MM.1S (cell line): ENCODE measurements around the gene GBF1.

Experiments used
- DNase-seq: peaks from one replicate; pipeline ENCODE4 v3.0.0-alpha.2; 2015
- H2AFZ ChIP-seq: fragments of 300-600 bp; sonication (generic); 2 replicates; pipeline ENCODE4 v1.6.0; 2016; ENCODE audit warnings: antibody characterized with exemption, low read length
- H3F3A ChIP-seq: fragments of 300-600 bp; sonication (generic); 2 replicates; pipeline ENCODE4 v1.6.1; 2016; ENCODE audit warnings: mild to moderate bottlenecking, antibody characterized with exemption, low read length, moderate library complexity, mixed read lengths; ENCODE audit not compliant: insufficient read depth
- H3K27ac ChIP-seq: fragments of 300-600 bp; sonication (generic); 2 replicates; pipeline ENCODE4 v1.5.1; 2016; ENCODE audit warnings: mild to moderate bottlenecking, low read length
- H3K27me3 ChIP-seq: fragments of 300-600 bp; sonication (generic); replicated peaks from 2 replicates; pipeline ENCODE4 v1.6.0; 2016; ENCODE audit warnings: low read length; ENCODE audit not compliant: insufficient read depth
- H3K36me3 ChIP-seq: fragments of 300-600 bp; sonication (generic); replicated peaks from 2 replicates; pipeline ENCODE4 v1.6.1; 2016; ENCODE audit warnings: mild to moderate bottlenecking, low read length, mixed read lengths; ENCODE audit not compliant: insufficient read depth
- H3K4me1 ChIP-seq: fragments of 300-600 bp; sonication (generic); 2 replicates; pipeline ENCODE4 v1.6.1; 2016; ENCODE audit warnings: low read length, mixed read lengths
- H3K4me2 ChIP-seq: fragments of 300-600 bp; sonication (generic); 2 replicates; pipeline ENCODE4 v1.6.0; 2016; ENCODE audit warnings: low read depth, low read length
- H3K4me3 ChIP-seq: fragments of 300-600 bp; sonication (generic); 2 replicates; pipeline ENCODE4 v1.5.1; 2016; ENCODE audit warnings: low read length, mixed read lengths
- H3K79me2 ChIP-seq: fragments of 300-600 bp; sonication (generic); 2 replicates; pipeline ENCODE4 v1.6.1; 2016; ENCODE audit warnings: mixed run types, low read length, mixed read lengths
- H3K9ac ChIP-seq: fragments of 300-600 bp; sonication (generic); 2 replicates; pipeline ENCODE4 v1.6.1; 2016; ENCODE audit warnings: low read length, mixed read lengths
- H3K9me2 ChIP-seq: fragments of 300-600 bp; sonication (generic); replicated peaks from 2 replicates; pipeline ENCODE4 v1.6.1; 2016; ENCODE audit warnings: mild to moderate bottlenecking, low read length, mixed read lengths; ENCODE audit not compliant: insufficient read depth
- H3K9me3 ChIP-seq: fragments of 300-600 bp; sonication (generic); replicated peaks from 2 replicates; pipeline ENCODE4 v1.6.1; 2016; ENCODE audit warnings: mild to moderate bottlenecking, low read length, mixed read lengths; ENCODE audit not compliant: insufficient read depth
- H4K20me1 ChIP-seq: fragments of 300-600 bp; sonication (generic); 2 replicates; pipeline ENCODE4 v1.6.1; 2016; ENCODE audit warnings: mild to moderate bottlenecking, low read length, moderate library complexity, mixed read lengths; ENCODE audit not compliant: insufficient read depth
- EZH2 ChIP-seq: fragments of 300-600 bp; sonication (generic); optimal IDR thresholded peaks from 2 replicates; pipeline ENCODE3; 2017; ENCODE audit warnings: low read depth, mild to moderate bottlenecking, antibody characterized with exemption, low read length, mixed read lengths
- EZH2phosphoT487 ChIP-seq: fragments of 300-600 bp; sonication (generic); IDR thresholded peaks from 2 replicates; pipeline ENCODE4 v1.6.1; 2018; ENCODE audit warnings: antibody characterized with exemption, low read length
- TF ChIP-seq, protein P1 (sequence below): fragments of 300-600 bp; sonication (generic); IDR thresholded peaks from 2 replicates; pipeline ENCODE4 v1.5.1; 2016; ENCODE audit warnings: antibody characterized with exemption, low read length, mixed read lengths

The GBF1 gene

DNA sequence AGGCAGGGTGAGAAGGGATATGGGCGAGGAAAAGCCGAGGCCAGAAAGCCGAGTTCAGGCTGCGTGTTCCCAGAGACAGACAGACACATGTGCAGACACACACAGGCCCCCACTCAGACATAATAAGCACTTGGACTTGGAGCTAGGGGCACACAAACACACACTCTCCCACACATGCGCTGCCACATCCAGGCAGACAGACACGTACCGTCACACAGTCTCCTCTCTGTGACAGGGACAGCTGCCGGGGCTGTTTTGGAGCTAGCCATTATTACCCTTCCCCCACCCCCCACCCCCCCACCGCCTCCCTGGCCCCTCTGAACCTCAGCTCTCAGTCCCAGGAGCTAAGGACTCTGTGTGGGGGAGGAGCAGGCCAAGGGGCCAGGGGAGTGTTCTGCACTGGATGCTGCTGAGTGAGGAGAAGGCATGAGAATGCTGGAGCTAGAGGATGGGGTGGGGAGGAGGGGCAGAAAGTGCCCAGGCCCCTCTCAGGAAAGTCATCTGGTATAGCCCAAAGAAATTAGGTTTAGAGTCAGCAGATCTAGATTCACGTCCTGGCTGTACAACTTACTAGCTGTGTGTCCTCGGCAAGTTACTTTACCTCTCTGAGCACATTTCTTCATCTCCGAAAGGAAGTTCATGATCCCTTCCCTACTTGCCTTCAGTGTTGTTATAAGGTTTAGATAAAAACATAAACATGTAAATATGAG lies 10.3 kb upstream of the GBF1 start:
- H3K4me1 ChIP-seq, result no peaks in the 10 kb centered on the region
- H3F3A ChIP-seq, result no peaks in the 10 kb centered on the region
- no peaks in the 10 kb centered on the region for H3K79me2 ChIP-seq
- no peak overlapping the region for H3K27ac ChIP-seq
- H3K9me3 ChIP-seq, result no peaks in the 10 kb centered on the region
- TF ChIP-seq EZH2phosphoT487, result no peak
- TF ChIP-seq EZH2, result no peak
- TF ChIP-seq, protein P1, sequence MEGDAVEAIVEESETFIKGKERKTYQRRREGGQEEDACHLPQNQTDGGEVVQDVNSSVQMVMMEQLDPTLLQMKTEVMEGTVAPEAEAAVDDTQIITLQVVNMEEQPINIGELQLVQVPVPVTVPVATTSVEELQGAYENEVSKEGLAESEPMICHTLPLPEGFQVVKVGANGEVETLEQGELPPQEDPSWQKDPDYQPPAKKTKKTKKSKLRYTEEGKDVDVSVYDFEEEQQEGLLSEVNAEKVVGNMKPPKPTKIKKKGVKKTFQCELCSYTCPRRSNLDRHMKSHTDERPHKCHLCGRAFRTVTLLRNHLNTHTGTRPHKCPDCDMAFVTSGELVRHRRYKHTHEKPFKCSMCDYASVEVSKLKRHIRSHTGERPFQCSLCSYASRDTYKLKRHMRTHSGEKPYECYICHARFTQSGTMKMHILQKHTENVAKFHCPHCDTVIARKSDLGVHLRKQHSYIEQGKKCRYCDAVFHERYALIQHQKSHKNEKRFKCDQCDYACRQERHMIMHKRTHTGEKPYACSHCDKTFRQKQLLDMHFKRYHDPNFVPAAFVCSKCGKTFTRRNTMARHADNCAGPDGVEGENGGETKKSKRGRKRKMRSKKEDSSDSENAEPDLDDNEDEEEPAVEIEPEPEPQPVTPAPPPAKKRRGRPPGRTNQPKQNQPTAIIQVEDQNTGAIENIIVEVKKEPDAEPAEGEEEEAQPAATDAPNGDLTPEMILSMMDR, result no peak
- no peaks in the 10 kb centered on the region for H3K9me2 ChIP-seq
- H3K27me3 ChIP-seq, result peaks cover 14% of the 10 kb centered on the region
- no peaks in the 10 kb centered on the region for H3K36me3 ChIP-seq
- no peak for DNase-seq
- H3K4me2 ChIP-seq, result no peak overlapping the region
- no peaks in the 10 kb centered on the region for H4K20me1 ChIP-seq
- no peak overlapping the region for H2AFZ ChIP-seq
- no peak overlapping the region for H3K9ac ChIP-seq
- H3K4me3 ChIP-seq, result no peak overlapping the region

DNA sequence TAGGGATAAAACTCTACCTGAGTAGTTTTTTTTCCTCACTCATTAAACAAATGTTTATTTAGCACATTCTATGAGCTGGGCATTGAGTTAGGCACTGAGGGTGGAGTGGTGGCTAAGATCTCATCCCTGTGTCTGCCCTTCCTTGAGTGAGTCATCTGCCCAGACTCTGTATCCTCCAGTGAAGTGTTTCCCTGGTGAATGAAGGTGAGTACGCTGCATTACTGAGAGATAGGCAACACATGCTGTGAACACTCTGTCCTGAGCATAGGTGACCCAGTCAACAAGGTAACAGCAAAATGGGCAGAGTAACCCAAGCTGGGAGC lies 9.8 kb upstream of the GBF1 start:
- H3F3A ChIP-seq, result no peaks in the 10 kb centered on the region

DNA sequence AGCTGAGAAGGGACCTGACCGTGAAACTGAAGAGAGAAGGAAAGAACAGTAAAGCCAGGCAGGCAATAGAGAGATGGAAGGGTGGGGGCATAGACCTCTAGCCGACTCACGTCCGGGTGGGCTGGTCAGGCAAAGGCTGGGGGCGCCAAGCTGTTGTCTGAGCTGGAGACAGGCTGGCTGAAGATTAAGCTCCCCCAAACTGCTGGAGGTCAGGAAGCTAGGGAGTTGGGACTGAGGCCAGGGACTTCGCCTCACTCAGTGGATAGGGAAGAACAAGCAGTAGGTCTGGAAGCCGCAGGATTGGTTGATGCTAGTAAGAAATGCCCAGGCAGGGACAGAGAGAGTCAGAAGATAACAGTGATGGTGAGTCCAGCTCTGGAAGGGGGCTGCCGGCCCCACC lies 9.3 kb upstream of the GBF1 start:
- no peak overlapping the region for H3K27ac ChIP-seq
- no peaks in the 10 kb centered on the region for H3K4me1 ChIP-seq
- no peak overlapping the region for H2AFZ ChIP-seq
- no peaks in the 10 kb centered on the region for H3K9me2 ChIP-seq
- no peak for TF ChIP-seq EZH2
- no peak for TF ChIP-seq EZH2phosphoT487
- TF ChIP-seq, protein P1, result no peak
- H3K27me3 ChIP-seq, result peaks cover 21% of the 10 kb centered on the region
- H3F3A ChIP-seq, result no peaks in the 10 kb centered on the region
- H4K20me1 ChIP-seq, result no peaks in the 10 kb centered on the region
- H3K9me3 ChIP-seq, result no peaks in the 10 kb centered on the region
- no peaks in the 10 kb centered on the region for H3K79me2 ChIP-seq
- no peak overlapping the region for H3K4me3 ChIP-seq
- H3K4me2 ChIP-seq, result no peak overlapping the region
- H3K36me3 ChIP-seq, result no peaks in the 10 kb centered on the region
- H3K9ac ChIP-seq, result no peak overlapping the region
- no peak for DNase-seq

More for the DNA sequence above, 9.8 kb upstream of the GBF1 start:
- no peaks in the 10 kb centered on the region for H3K9me3 ChIP-seq
- no peak overlapping the region for H3K27ac ChIP-seq
- TF ChIP-seq, protein P1, result no peak
- TF ChIP-seq EZH2phosphoT487 (no peak), EZH2 (no peak)
- no peaks in the 10 kb centered on the region for H3K79me2 ChIP-seq
- no peak overlapping the region for H3K9ac ChIP-seq
- H4K20me1 ChIP-seq, result no peaks in the 10 kb centered on the region
- H3K9me2 ChIP-seq, result no peaks in the 10 kb centered on the region
- no peak overlapping the region for H2AFZ ChIP-seq
- H3K36me3 ChIP-seq, result no peaks in the 10 kb centered on the region
- no peaks in the 10 kb centered on the region for H3K4me1 ChIP-seq
- H3K4me3 ChIP-seq, result no peak overlapping the region
- DNase-seq, result no peak
- peaks cover 19% of the 10 kb centered on the region for H3K27me3 ChIP-seq
- H3K4me2 ChIP-seq, result no peak overlapping the region
